H1 (cell line): ENCODE measurements around the gene GRIK1. TPM values are rescaled to one million over a fixed set of nuclear protein-coding genes. Genes with fewer than 3 reads are reported as not detected.

Experiments used
- CTCF ChIA-PET: fragments of 300-600 bp; sonication (Branson Sonifier 250); formaldehyde crosslinking; loops from one replicate; lab custom pipeline; 2021; ENCODE audit not compliant: partially characterized antibody; lab: Charles Lee
- POLR2A ChIA-PET: fragments of 300-600 bp; sonication (Branson Sonifier 250); formaldehyde crosslinking; loops from one replicate; lab custom pipeline; 2021; ENCODE audit warnings: inconsistent platforms; ENCODE audit not compliant: partially characterized antibody; lab: Charles Lee
- DNase-seq, 2 experiments: peaks; one replicate each; pipeline versions ENCODE4 v3.0.0 to v3.0.0-alpha.2; 2010 to 2022; ENCODE audit warnings: low spot score in 2 of 2, low read depth in 1 of 2, mixed read lengths in 1 of 2
- FAIRE-seq: peaks from 2 replicates; lab custom pipeline; 2011; peaks lifted over from hg19 to GRCh38; lab: Jason Lieb, UNC
- H2AFZ ChIP-seq: 2 replicates; pipeline ENCODE4 v1.8.1; 2012; ENCODE audit warnings: low read length, inconsistent platforms
- H2AK5ac ChIP-seq: 2 replicates; pipeline ENCODE4 v1.6.1; 2013; ENCODE audit warnings: low read depth, low read length
- H2BK120ac ChIP-seq: replicated peaks from 2 replicates; pipeline ENCODE3; 2013; ENCODE audit warnings: low read depth, low read length, inconsistent platforms
- H2BK12ac ChIP-seq: 2 replicates; pipeline ENCODE4 v1.6.1; 2013; ENCODE audit warnings: low read depth, low read length
- H2BK15ac ChIP-seq: 2 replicates; pipeline ENCODE4 v1.6.1; 2013; ENCODE audit warnings: low read length
- H2BK20ac ChIP-seq: 2 replicates; pipeline ENCODE4 v1.6.1; 2013; ENCODE audit warnings: low read length
- H2BK5ac ChIP-seq: 2 replicates; pipeline ENCODE4 v1.6.1; 2013; ENCODE audit warnings: low read depth, low read length
- H3K14ac ChIP-seq: 2 replicates; pipeline ENCODE4 v1.6.1; 2013; ENCODE audit warnings: inconsistent platforms; ENCODE audit not compliant: insufficient read length
- H3K18ac ChIP-seq: 2 replicates; pipeline ENCODE4 v1.6.1; 2013; ENCODE audit warnings: low read length; ENCODE audit errors: extremely low read depth
- H3K23ac ChIP-seq: 2 replicates; pipeline ENCODE4 v1.6.1; 2013; ENCODE audit warnings: inconsistent platforms; ENCODE audit not compliant: insufficient read length
- H3K23me2 ChIP-seq: 2 replicates; pipeline ENCODE4 v1.6.1; 2013; ENCODE audit warnings: low read depth, low read length
- H3K27ac ChIP-seq: 2 replicates; pipeline ENCODE4 v1.6.1; 2011; ENCODE audit warnings: low read depth, low read length, inconsistent platforms
- H3K27me3 ChIP-seq, 4 experiments: replicated peaks in 1 of 4; 1 replicate in 1 of 4; 2 replicates in 3 of 4; pipeline versions ENCODE4 v1.6.1 to v1.8.1; 2011 to 2013; ENCODE audit warnings: low read length in 3 of 4, mild to moderate bottlenecking in 3 of 4, inconsistent platforms in 2 of 4, mixed read lengths in 2 of 4, moderate library complexity in 1 of 4; ENCODE audit not compliant: control insufficient read depth in 3 of 4, insufficient read depth in 3 of 4; ENCODE audit errors: extremely low read depth in 1 of 4
- H3K36me3 ChIP-seq, 4 experiments: 2 replicates each; pipeline versions ENCODE4 v1.6.1 to v1.8.1; 2011 to 2013; ENCODE audit warnings: mild to moderate bottlenecking in 4 of 4, low read length in 3 of 4, moderate library complexity in 2 of 4, control low read depth in 1 of 4, inconsistent platforms in 1 of 4; ENCODE audit not compliant: insufficient read depth in 4 of 4, control insufficient read depth in 2 of 4
- H3K4ac ChIP-seq: replicated peaks from 2 replicates; pipeline ENCODE3; 2013; ENCODE audit warnings: low read length, low read depth, mixed read lengths, inconsistent platforms; ENCODE audit not compliant: insufficient read length
- H3K4me1 ChIP-seq, 4 experiments: replicated peaks in 1 of 4; 1 replicate in 1 of 4; 2 replicates in 3 of 4; pipeline versions ENCODE4 v1.6.1 to v1.8.1; 2011 to 2013; ENCODE audit warnings: low read length in 3 of 4, inconsistent platforms in 2 of 4, mixed read lengths in 1 of 4; ENCODE audit not compliant: insufficient read depth in 4 of 4, control insufficient read depth in 3 of 4
- H3K4me2 ChIP-seq, 2 experiments: 2 replicates each; pipeline versions ENCODE4 v1.6.1 to v1.8.1; 2011 to 2013; ENCODE audit warnings: low read depth in 2 of 2, low read length in 2 of 2, control low read depth in 1 of 2, inconsistent platforms in 1 of 2, mild to moderate bottlenecking in 1 of 2; ENCODE audit not compliant: insufficient read depth in 1 of 2
- H3K4me3 ChIP-seq, 4 experiments: fragments of 200-600, 300-600 bp in 1 of 4; sonication (generic), shearing (Covaris generic), sonication (Bioruptor Twin) in 1 of 4; 2 replicates each; pipeline versions ENCODE4 v1.5.1 to v1.8.1; 2011 to 2016; ENCODE audit warnings: low read length in 4 of 4, low read depth in 3 of 4, control low read depth in 2 of 4, inconsistent platforms in 2 of 4, mild to moderate bottlenecking in 2 of 4, mixed read lengths in 1 of 4, moderate library complexity in 1 of 4; ENCODE audit not compliant: insufficient read depth in 2 of 4; ENCODE audit errors: extremely low read depth in 1 of 4
- H3K56ac ChIP-seq: replicated peaks from 2 replicates; pipeline ENCODE3; 2013; ENCODE audit warnings: low read depth, mild to moderate bottlenecking, mixed read lengths, low read length, inconsistent platforms; ENCODE audit not compliant: insufficient read length
- H3K79me1 ChIP-seq: 2 replicates; pipeline ENCODE4 v1.6.1; 2013; ENCODE audit warnings: low read depth, low read length, control low read depth
- H3K79me2 ChIP-seq, 2 experiments: 2 replicates each; pipeline versions ENCODE4 v1.6.1 to v1.8.1; 2012 to 2013; ENCODE audit warnings: low read length in 2 of 2, mild to moderate bottlenecking in 2 of 2, inconsistent platforms in 1 of 2; ENCODE audit not compliant: insufficient read depth in 2 of 2, control insufficient read depth in 1 of 2
- H3K9ac ChIP-seq, 4 experiments: replicated peaks in 1 of 4; 1 replicate in 1 of 4; 2 replicates in 3 of 4; pipeline versions ENCODE4 v1.6.1 to v1.8.1; 2011 to 2013; ENCODE audit warnings: low read depth in 3 of 4, low read length in 3 of 4, control low read depth in 2 of 4, mild to moderate bottlenecking in 2 of 4, moderate library complexity in 2 of 4, inconsistent platforms in 1 of 4; ENCODE audit errors: extremely low read depth in 1 of 4
- H3K9me3 ChIP-seq, 2 experiments: 2 replicates each; pipeline versions ENCODE4 v1.6.1 to v1.8.1; 2012 to 2013; ENCODE audit warnings: mild to moderate bottlenecking in 2 of 2, moderate library complexity in 2 of 2, control low read depth in 1 of 2, inconsistent platforms in 1 of 2, low read depth in 1 of 2, low read length in 1 of 2, mixed read lengths in 1 of 2; ENCODE audit not compliant: insufficient read depth in 2 of 2
- H4K20me1 ChIP-seq, 2 experiments: replicated peaks in 1 of 2; 2 replicates each; pipeline versions ENCODE3 to v1.8.1; 2011 to 2013; ENCODE audit warnings: inconsistent platforms in 2 of 2, low read length in 2 of 2, mild to moderate bottlenecking in 1 of 2; ENCODE audit not compliant: insufficient read depth in 2 of 2, control insufficient read depth in 1 of 2
- H4K5ac ChIP-seq: 2 replicates; pipeline ENCODE4 v1.6.1; 2013; ENCODE audit warnings: low read length, low read depth, mixed read lengths, inconsistent platforms; ENCODE audit not compliant: insufficient read length
- H4K8ac ChIP-seq: 2 replicates; pipeline ENCODE4 v1.8.0; 2013; ENCODE audit warnings: mild to moderate bottlenecking, moderate library complexity, low read length, inconsistent platforms; ENCODE audit not compliant: insufficient read depth; ENCODE audit errors: extremely low read depth
- H4K91ac ChIP-seq: replicated peaks from 2 replicates; pipeline ENCODE3; 2013; ENCODE audit warnings: low read length, mixed read lengths, inconsistent platforms; ENCODE audit not compliant: insufficient read length
- CTBP2 ChIP-seq: IDR thresholded peaks from 2 replicates; pipeline ENCODE4 v1.7.0; 2011; ENCODE audit warnings: borderline replicate concordance, mild to moderate bottlenecking, moderate library complexity, mixed read lengths, low read length; ENCODE audit not compliant: insufficient read depth, insufficient read length
- FOSL1 ChIP-seq: IDR thresholded peaks from 2 replicates; pipeline ENCODE4 v1.6.1; 2011; ENCODE audit warnings: mild to moderate bottlenecking, low read depth, low read length, moderate library complexity; ENCODE audit not compliant: insufficient read depth
- HDAC2 ChIP-seq, 2 experiments: fragments of 300-600 bp in 1 of 2; sonication (generic) in 1 of 2; IDR thresholded peaks; 2 replicates each; pipeline ENCODE4 v1.6.1; 2011 to 2012; ENCODE audit warnings: low read depth in 2 of 2, low read length in 2 of 2, mild to moderate bottlenecking in 2 of 2, moderate library complexity in 2 of 2, borderline replicate concordance in 1 of 2, inconsistent platforms in 1 of 2
- HDAC6 ChIP-seq: IDR thresholded peaks from one replicate; pipeline ENCODE4 v1.7.1; 2012; ENCODE audit warnings: low read depth, mild to moderate bottlenecking, inconsistent platforms, low read length, moderate library complexity
- SIN3A ChIP-seq, 2 experiments: IDR thresholded peaks in 1 of 2; conservative IDR thresholded peaks in 1 of 2; 2 replicates each; pipeline ENCODE4 v1.6.1; 2011 to 2012; ENCODE audit warnings: low read length in 2 of 2, improper control_type of control experiment in 1 of 2, low read depth in 1 of 2, mild to moderate bottlenecking in 1 of 2
- SIRT6 ChIP-seq: IDR thresholded peaks from one replicate; pipeline ENCODE4 v1.7.1; 2012; ENCODE audit warnings: low read length, inconsistent platforms
- SUZ12 ChIP-seq: fragments of 200-600 bp; sonication (generic); IDR thresholded peaks from 2 replicates; pipeline ENCODE4 v1.6.1; 2012; ENCODE audit warnings: mild to moderate bottlenecking, inconsistent platforms, low read length, moderate library complexity, mixed read lengths
- TAF7 ChIP-seq: optimal IDR thresholded peaks from 2 replicates; pipeline ENCODE3; 2011; ENCODE audit warnings: low read depth, mild to moderate bottlenecking, inconsistent platforms, low read length, moderate library complexity, borderline replicate concordance
- TEAD4 ChIP-seq: IDR thresholded peaks from 2 replicates; pipeline ENCODE4 v1.6.1; 2012; ENCODE audit warnings: low read depth, low read length, inconsistent platforms, mixed read lengths
- ZNF274 ChIP-seq: IDR thresholded peaks from 2 replicates; pipeline ENCODE4 v1.7.0; 2012; ENCODE audit warnings: low read length, borderline replicate concordance; ENCODE audit errors: extremely low read depth
- WGBS, 2 experiments: shearing (Covaris generic) in 1 of 2; methylation state at CpG; one replicate each; pipeline versions ENCODE4 v1.1.6 to v1.1.7; 2013 to 2015; ENCODE audit warnings: low lambda C conversion rate in 2 of 2, mixed read lengths in 2 of 2, inconsistent platforms in 1 of 2, low coverage in 1 of 2, missing lambda C conversion rate in 1 of 2; ENCODE audit not compliant: insufficient replicate concordance in 2 of 2, insufficient coverage in 1 of 2, insufficient read length in 1 of 2; ENCODE audit errors: extremely low coverage in 1 of 2, missing lambda C conversion rate in 1 of 2; 5-methylcytosine and 5-hydroxymethylcytosine counted together
- polyA plus RNA-seq, 7 experiments: library from polyadenylated mRNA; depleted of rRNA in 3 of 7; stranded (reverse) in 5 of 7; unstranded in 2 of 7; fragments of >200 nt in 5 of 7; fragments of 200-250 nt in 2 of 7; gene quantifications; 1 replicate in 5 of 7; 2 replicates in 1 of 7; 4 replicates in 1 of 7; pipeline versions ENCODE4 v1.2.1 to v1.2.3, GENCODE V29; 2011 to 2013; ENCODE audit warnings: missing spikeins in 2 of 7, mixed read lengths in 2 of 7
- total RNA-seq: library from RNA; stranded (reverse); fragmentation: NEBNext Ultra II Directional; extraction: Animal tissue kit (Norgen Biotek cat#: 25700); gene quantifications from 2 replicates; pipeline ENCODE4 v1.2.1, GENCODE V29; 2021
- TF ChIP-seq, protein P1 (sequence below), 3 experiments: IDR thresholded peaks; 1 replicate in 2 of 3; 2 replicates in 1 of 3; pipeline versions ENCODE4 v1.5.1 to v1.6.1; 2011; ENCODE audit warnings: low read length in 3 of 3, mild to moderate bottlenecking in 3 of 3, inconsistent platforms in 2 of 3, low read depth in 1 of 3, moderate library complexity in 1 of 3; ENCODE audit not compliant: insufficient read depth in 1 of 3; ENCODE audit errors: control extremely low read depth in 1 of 3

Gene GRIK1
- total and polyA plus RNA-seq, 2 of the 8 experiments (the other 6 are each of a cell fraction or from before 2014, with no cell fraction given): 0.11 to 0.32 TPM

DNA sequence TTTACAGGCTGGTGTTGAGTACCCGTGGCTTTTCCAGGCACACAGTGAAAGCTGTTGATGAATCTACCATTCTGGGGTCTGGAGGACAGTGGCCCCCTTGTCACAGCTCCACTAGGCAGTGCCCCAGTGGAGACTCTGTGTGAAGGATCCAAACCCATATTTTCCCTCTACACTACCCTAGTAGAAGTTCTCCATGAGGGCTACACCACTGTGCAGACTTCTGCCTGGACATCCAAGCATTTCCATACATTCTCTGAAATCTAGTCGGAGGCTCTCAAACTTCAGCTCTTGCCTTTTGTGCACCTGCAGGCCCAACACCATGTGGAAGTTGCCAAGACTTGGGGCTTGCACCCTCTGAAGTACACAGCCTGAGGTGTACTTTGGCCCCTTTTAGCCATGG lies 413.3 kb downstream of the GRIK1 start:
- Histone ChIP-seq H3K36me3 (no peaks in the 10 kb centered on the region), H2BK120ac (no peak overlapping the region), H3K79me1 (no peaks in the 10 kb centered on the region), H3K27ac (no peak overlapping the region), H3K23me2 (no peaks in the 10 kb centered on the region), H3K4me3 (no peak overlapping the region), H3K14ac (no peak overlapping the region), H2BK5ac (no peak overlapping the region), H4K20me1 (no peaks in the 10 kb centered on the region), H2BK15ac (no peak overlapping the region), H2AFZ (no peak overlapping the region), H2BK20ac (no peak overlapping the region), H3K56ac (no peak overlapping the region), H3K27me3 (no peaks in the 10 kb centered on the region), H3K23ac (no peak overlapping the region), H3K4me2 (no peak overlapping the region), H4K8ac (no peak overlapping the region), H3K4ac (no peak overlapping the region), H3K4me1 (no peaks in the 10 kb centered on the region), H3K18ac (no peak overlapping the region), H4K5ac (no peak overlapping the region), H2AK5ac (no peak overlapping the region), H3K9me3 (peaks cover 18% of the 10 kb centered on the region in 2 experiments), H4K91ac (no peak overlapping the region), H3K9ac (no peak overlapping the region), H3K79me2 (no peaks in the 10 kb centered on the region), H2BK12ac (no peak overlapping the region)
- CTCF ChIA-PET: no interaction called here
- DNase-seq (no peak), FAIRE-seq (no peak)
- POLR2A ChIA-PET: no interaction called here
- 88% methylated on average over 2 of the region's 2 CpGs; no CpG with 5 or more reads in 1 of the 2 experiments for WGBS, 2 experiments
- no peak for TF ChIP-seq HDAC6
- no peak for TF ChIP-seq TEAD4
- TF ChIP-seq SIN3A (conservative IDR thresholded peaks at IDR 0.05 in 1 of 2, IDR thresholded peaks at IDR 0.05 in 1 of 2; ENCODE audit: low read depth in 1 of 2, low read length in 2 of 2): no peak
- no peak for TF ChIP-seq ZNF274
- no peak for TF ChIP-seq FOSL1
- TF ChIP-seq SUZ12: no peak
- no peak for TF ChIP-seq SIRT6
- TF ChIP-seq TAF7: no peak
- no peak for TF ChIP-seq CTBP2
- no peak for TF ChIP-seq HDAC2 (IDR thresholded peaks at IDR 0.05; ENCODE audit: borderline replicate concordance in 1 of 2, low read depth in 2 of 2, low read length in 2 of 2)
- TF ChIP-seq, protein P1, sequence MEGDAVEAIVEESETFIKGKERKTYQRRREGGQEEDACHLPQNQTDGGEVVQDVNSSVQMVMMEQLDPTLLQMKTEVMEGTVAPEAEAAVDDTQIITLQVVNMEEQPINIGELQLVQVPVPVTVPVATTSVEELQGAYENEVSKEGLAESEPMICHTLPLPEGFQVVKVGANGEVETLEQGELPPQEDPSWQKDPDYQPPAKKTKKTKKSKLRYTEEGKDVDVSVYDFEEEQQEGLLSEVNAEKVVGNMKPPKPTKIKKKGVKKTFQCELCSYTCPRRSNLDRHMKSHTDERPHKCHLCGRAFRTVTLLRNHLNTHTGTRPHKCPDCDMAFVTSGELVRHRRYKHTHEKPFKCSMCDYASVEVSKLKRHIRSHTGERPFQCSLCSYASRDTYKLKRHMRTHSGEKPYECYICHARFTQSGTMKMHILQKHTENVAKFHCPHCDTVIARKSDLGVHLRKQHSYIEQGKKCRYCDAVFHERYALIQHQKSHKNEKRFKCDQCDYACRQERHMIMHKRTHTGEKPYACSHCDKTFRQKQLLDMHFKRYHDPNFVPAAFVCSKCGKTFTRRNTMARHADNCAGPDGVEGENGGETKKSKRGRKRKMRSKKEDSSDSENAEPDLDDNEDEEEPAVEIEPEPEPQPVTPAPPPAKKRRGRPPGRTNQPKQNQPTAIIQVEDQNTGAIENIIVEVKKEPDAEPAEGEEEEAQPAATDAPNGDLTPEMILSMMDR (IDR thresholded peaks at IDR 0.05; ENCODE audit: control extremely low read depth in 1 of 3, insufficient read depth in 1 of 3, low read depth in 1 of 3, low read length in 3 of 3): no peak
